Measurements from ENCODE around the gene KRTAP5-2.

KRTAP5-2 gene

DNA sequence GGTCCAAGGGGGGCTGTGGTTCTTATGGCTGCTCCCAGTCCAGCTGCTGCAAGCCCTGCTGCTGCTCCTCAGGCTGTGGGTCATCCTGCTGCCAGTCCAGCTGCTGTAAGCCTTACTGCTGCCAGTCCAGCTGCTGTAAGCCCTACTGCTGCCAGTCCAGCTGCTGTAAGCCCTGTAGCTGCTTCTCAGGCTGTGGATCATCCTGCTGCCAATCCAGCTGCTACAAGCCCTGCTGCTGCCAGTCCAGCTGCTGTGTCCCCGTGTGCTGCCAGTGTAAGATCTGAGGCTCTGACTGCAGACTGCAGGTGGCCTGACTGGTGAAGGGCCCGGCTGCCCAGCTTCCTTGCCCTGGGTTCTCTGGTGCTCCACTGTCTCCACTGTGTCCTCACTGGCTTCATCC, 32.2 kb upstream of the KRTAP5-2 start:
- H3K27ac ChIP-seq: no peak overlapping the region
- H3K4me2 ChIP-seq: no peak overlapping the region
- no peak overlapping the region for H2AFZ ChIP-seq (ENCODE audit: low read depth)
- H3K36me3 ChIP-seq (ENCODE audit: insufficient read depth): no peaks in the 10 kb centered on the region
- no peaks in the 10 kb centered on the region for H4K20me1 ChIP-seq (ENCODE audit: insufficient read depth)
- no peak overlapping the region for H3K9ac ChIP-seq
- H3K79me2 ChIP-seq (ENCODE audit: insufficient read depth, low read depth): no peaks in the 10 kb centered on the region
- no peaks in the 10 kb centered on the region for H3K4me1 ChIP-seq (ENCODE audit: low read depth, poor library complexity, severe bottlenecking)
- TF ChIP-seq, protein P1, sequence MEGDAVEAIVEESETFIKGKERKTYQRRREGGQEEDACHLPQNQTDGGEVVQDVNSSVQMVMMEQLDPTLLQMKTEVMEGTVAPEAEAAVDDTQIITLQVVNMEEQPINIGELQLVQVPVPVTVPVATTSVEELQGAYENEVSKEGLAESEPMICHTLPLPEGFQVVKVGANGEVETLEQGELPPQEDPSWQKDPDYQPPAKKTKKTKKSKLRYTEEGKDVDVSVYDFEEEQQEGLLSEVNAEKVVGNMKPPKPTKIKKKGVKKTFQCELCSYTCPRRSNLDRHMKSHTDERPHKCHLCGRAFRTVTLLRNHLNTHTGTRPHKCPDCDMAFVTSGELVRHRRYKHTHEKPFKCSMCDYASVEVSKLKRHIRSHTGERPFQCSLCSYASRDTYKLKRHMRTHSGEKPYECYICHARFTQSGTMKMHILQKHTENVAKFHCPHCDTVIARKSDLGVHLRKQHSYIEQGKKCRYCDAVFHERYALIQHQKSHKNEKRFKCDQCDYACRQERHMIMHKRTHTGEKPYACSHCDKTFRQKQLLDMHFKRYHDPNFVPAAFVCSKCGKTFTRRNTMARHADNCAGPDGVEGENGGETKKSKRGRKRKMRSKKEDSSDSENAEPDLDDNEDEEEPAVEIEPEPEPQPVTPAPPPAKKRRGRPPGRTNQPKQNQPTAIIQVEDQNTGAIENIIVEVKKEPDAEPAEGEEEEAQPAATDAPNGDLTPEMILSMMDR (conservative IDR thresholded peaks at IDR 0.05; ENCODE audit: low read depth, low read length): no peak
- peaks cover 85% of the 10 kb centered on the region for H3K27me3 ChIP-seq (ENCODE audit: insufficient read depth, low read depth)
- no peak overlapping the region for H3K4me3 ChIP-seq (IDR thresholded peaks at IDR 0.05; ENCODE audit: insufficient read depth, low read depth, low read length)

DNA sequence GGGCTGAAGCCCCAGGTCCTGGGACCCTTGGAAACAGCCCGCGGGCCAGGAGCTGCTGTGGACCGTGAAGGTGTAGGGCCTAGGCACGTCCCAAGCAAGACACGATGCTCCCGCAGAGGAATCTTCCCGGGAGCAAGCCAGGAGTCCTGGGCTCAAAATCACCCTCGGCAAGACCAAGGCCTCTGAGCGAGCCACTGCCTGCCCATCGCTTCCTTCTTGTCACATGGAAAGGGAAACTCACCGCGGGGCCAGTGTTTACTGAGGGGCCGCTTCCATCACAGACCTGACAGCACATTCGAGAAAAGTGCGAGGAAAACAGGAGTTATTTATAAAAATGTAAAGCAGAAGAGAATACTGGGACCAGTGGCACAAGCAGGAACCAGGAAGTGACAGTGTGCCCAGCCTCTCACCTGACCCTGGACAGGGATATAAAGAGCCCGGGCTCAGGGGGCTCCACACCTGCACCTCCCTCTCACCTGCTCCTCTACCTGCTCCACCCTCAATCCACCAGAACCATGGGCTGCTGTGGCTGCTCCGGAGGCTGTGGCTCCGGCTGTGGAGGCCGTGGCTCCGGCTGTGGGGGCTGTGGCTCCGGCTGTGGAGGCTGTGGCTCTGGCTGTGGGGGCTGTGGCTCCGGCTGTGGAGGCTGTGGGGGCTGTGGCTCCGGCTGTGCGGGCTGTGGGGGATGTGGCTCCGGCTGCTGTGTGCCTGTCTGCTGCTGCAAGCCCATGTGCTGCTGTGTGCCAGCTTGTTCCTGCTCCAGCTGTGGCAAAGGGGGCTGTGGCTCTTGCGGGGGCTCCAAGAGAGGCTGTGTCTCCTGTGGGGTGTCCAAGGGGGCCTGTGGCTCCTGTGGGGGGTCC, 31.5 kb upstream of the KRTAP5-2 start, which contains the start of gene KRTAP5-5:
Gene KRTAP5-5 (plus strand): TSS at position 450 of the 860 bp plus-strand sequence. CDS start 66 bp downstream, at position 516.
- Histone ChIP-seq H3K27me3 (ENCODE audit: insufficient read depth, low read depth) (peaks cover 87% of the 10 kb centered on the region), H3K79me2 (ENCODE audit: insufficient read depth, low read depth) (no peaks in the 10 kb centered on the region), H3K4me1 (ENCODE audit: low read depth, poor library complexity, severe bottlenecking) (no peaks in the 10 kb centered on the region), H3K36me3 (ENCODE audit: insufficient read depth) (no peaks in the 10 kb centered on the region), H3K9ac (no peak within 1 kb of the TSS), H2AFZ (ENCODE audit: low read depth) (no peak within 1 kb of the TSS), H4K20me1 (ENCODE audit: insufficient read depth) (no peaks in the 10 kb centered on the region), H3K4me2 (no peak within 1 kb of the TSS), H3K27ac (no peak within 1 kb of the TSS), H3K4me3 (IDR thresholded peaks at IDR 0.05; ENCODE audit: insufficient read depth, low read depth, low read length) (no peak within 1 kb of the TSS)
- TF ChIP-seq, protein P1 (conservative IDR thresholded peaks at IDR 0.05; ENCODE audit: low read depth, low read length): no peak

DNA sequence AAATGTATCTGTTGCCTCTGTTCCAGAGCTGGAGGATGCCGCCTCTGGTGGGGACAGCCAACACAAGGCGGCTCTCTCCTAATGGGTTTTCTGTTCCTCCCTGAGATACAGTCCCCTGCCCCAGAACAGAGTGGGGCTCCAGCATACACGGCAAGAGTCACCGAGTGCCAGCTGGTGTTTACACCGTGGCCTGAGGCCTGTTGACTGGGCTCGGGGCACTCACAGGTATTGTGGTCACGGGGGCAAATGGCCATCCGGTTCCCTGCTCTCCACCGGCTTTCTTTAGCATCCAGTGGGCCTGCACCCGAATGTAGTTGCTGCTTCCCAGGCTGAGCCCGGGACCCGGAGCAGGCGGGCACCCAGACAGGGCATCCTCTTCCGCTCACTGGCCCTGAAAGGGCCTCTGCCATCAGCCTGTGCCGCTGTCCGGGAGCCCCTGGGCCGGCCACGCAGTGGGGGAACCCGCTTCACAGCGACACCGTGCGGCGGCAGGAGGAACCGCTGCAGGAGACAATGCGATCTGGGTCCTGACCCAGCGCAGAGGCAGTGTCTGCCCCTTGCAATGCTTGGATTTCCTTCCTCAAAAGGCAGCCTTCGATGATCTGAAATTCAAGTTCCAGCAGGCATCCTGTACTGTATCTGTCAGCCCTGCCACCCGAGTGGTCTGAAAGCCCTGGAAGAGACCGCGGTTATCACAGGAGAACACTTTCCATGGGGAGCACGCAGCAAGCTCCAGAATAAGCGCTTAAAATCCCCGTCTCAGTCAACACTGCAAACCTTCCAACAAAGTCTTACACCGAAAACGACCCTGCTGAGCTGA, 30.6 kb upstream of the KRTAP5-2 start:
- H3K4me3 ChIP-seq (IDR thresholded peaks at IDR 0.05; ENCODE audit: insufficient read depth, low read depth, low read length): no peak overlapping the region
- H2AFZ ChIP-seq (ENCODE audit: low read depth): no peak overlapping the region
- no peaks in the 10 kb centered on the region for H3K4me1 ChIP-seq (ENCODE audit: low read depth, poor library complexity, severe bottlenecking)
- H3K27me3 ChIP-seq (ENCODE audit: insufficient read depth, low read depth): peaks cover 87% of the 10 kb centered on the region
- no peaks in the 10 kb centered on the region for H4K20me1 ChIP-seq (ENCODE audit: insufficient read depth)
- no peaks in the 10 kb centered on the region for H3K36me3 ChIP-seq (ENCODE audit: insufficient read depth)
- TF ChIP-seq, protein P1 (conservative IDR thresholded peaks at IDR 0.05; ENCODE audit: low read depth, low read length): peak; percentile 88
- H3K27ac ChIP-seq: no peak overlapping the region
- no peaks in the 10 kb centered on the region for H3K79me2 ChIP-seq (ENCODE audit: insufficient read depth, low read depth)
- H3K9ac ChIP-seq: no peak overlapping the region
- H3K4me2 ChIP-seq: no peak overlapping the region

DNA sequence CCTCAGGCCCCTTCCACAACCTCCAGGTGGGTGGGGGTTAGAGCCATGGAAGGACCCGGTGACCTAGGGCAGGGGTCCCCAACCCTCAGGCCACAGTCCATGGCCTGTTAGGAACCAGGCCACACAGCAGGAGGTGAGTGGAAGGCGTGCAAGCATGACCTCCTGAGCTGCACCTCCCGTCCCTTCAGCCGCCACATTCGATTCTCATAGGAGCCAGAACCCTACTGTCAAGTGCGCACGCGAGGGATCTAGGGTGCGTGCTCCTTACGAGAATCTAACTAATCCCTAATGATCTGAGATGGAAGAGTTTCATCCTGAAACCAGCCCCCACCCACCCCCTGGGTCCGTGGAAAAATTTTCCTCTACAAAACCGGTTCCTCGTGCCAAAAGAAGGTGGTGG, 27.4 kb upstream of the KRTAP5-2 start:
- no peaks in the 10 kb centered on the region for H3K79me2 ChIP-seq (ENCODE audit: insufficient read depth, low read depth)
- no peak overlapping the region for H3K9ac ChIP-seq
- no peak overlapping the region for H3K4me2 ChIP-seq
- no peak overlapping the region for H3K27ac ChIP-seq
- no peaks in the 10 kb centered on the region for H3K36me3 ChIP-seq (ENCODE audit: insufficient read depth)
- no peak overlapping the region for H2AFZ ChIP-seq (ENCODE audit: low read depth)
- H3K27me3 ChIP-seq (ENCODE audit: insufficient read depth, low read depth): peaks cover 78% of the 10 kb centered on the region
- TF ChIP-seq, protein P1 (conservative IDR thresholded peaks at IDR 0.05; ENCODE audit: low read depth, low read length): no peak
- H3K4me1 ChIP-seq (ENCODE audit: low read depth, poor library complexity, severe bottlenecking): no peaks in the 10 kb centered on the region
- no peaks in the 10 kb centered on the region for H4K20me1 ChIP-seq (ENCODE audit: insufficient read depth)
- no peak overlapping the region for H3K4me3 ChIP-seq (IDR thresholded peaks at IDR 0.05; ENCODE audit: insufficient read depth, low read depth, low read length)
